NCI-H187 treated with DMSO at 0.1 percent for 48 hours (cell line): ENCODE data around the gene COX8A.
A peak's percentile ranks its signal among the peaks of the same experiment; 100 is the strongest.
"Not testable (repeated sequence)": the region's sequence is repeated elsewhere in the genome, so short reads cannot be mapped to it uniquely, and the experiment has no call there.

Experiments
- DNase-seq: peaks from one replicate; lab custom pipeline; 2025; lab: John Stamatoyannopoulos, UW

The COX8A gene

GRCh38 chr11:63969461-63969860, 5.0 kb upstream of the COX8A start:
- no peak for DNase-seq

GRCh38 chr11:63970902-63971301, 3.5 kb upstream of the COX8A start:
- DNase-seq = no peak

- DNase-seq = not testable (repeated sequence)
Observed at GRCh38 chr11:63973912-63974258, 535 bp upstream of the COX8A start.

- no peak for DNase-seq
Observed at GRCh38 chr11:63978551-63979239, 4.3 kb downstream of the COX8A start.

GRCh38 chr11:63979426-63979825, 5.0 kb downstream of the COX8A start:
- no peak for DNase-seq

GRCh38 chr11:63985812-63986155, 11.4 kb downstream of the COX8A start:
- DNase-seq = no peak

- peak; percentile 85 for DNase-seq
Observed at GRCh38 chr11:63986156-63986931, 11.9 kb downstream of the COX8A start, which contains the start of gene OTUB1. Gene OTUB1 (plus strand): TSS chr11:63986438. CDS start chr11:63986457, 19 bp downstream.

GRCh38 chr11:63986932-63987513, 12.6 kb downstream of the COX8A start:
- no peak for DNase-seq

GRCh38 chr11:63991558-63991957, 17.1 kb downstream of the COX8A start:
- DNase-seq = no peak

- DNase-seq = no peak
Observed at GRCh38 chr11:63993100-63993499, 18.7 kb downstream of the COX8A start.

- no peak for DNase-seq
Observed at GRCh38 chr11:63993993-63994392, 19.6 kb downstream of the COX8A start.

GRCh38 chr11:63996512-63996911, 22.1 kb downstream of the COX8A start:
- DNase-seq = no peak

GRCh38 chr11:63997104-63997700, 22.8 kb downstream of the COX8A start:
- DNase-seq = no peak

GRCh38 chr11:63997801-63998337, 23.4 kb downstream of the COX8A start:
- DNase-seq = no peak

- DNase-seq = no peak
Observed at GRCh38 chr11:63998558-63999348, 24.3 kb downstream of the COX8A start.

- DNase-seq = peak; percentile 73
Observed at GRCh38 chr11:63999349-64000025, 25.1 kb downstream of the COX8A start.

GRCh38 chr11:64000026-64000739, 25.8 kb downstream of the COX8A start:
- DNase-seq = no peak

- no peak for DNase-seq
Observed at GRCh38 chr11:64000740-64001483, 26.5 kb downstream of the COX8A start.

GRCh38 chr11:64001484-64002420, 27.3 kb downstream of the COX8A start:
- no peak for DNase-seq
